ENCODE measurements around the gene LRCH1.

Gene LRCH1

DNA sequence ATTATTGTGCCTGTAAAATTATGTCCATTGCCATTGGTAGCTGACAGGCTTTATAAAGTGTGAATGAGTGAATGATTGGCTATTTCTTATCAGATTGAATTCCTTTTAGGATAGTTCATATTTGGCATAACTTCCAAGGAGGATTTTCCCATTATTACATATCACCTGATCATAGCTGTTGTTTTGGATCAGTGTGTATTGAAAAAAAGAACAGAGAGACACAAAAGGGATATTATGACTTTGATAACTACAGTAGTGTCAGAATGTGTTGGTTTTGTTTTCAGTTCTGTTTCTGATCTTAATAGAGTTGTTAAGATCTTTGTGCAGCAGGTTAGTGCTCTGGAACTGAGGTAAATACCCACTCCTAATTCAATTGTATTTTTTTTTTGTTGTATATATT, 103.8 kb downstream of the LRCH1 start:
- Histone ChIP-seq H3K9ac (ENCODE audit: low read depth, low read length) (no peak overlapping the region), H3K4me1 (ENCODE audit: control insufficient read depth, insufficient read depth, low read length) (peaks cover 18% of the 10 kb centered on the region; the same call in 1 of the 2 replicates), H3K27me3 (ENCODE audit: control insufficient read depth, insufficient read depth, low read length) (no peaks in the 10 kb centered on the region), H3K36me3 (ENCODE audit: control insufficient read depth, insufficient read depth, low read length) (no peaks in the 10 kb centered on the region), H3K4me3 (ENCODE audit: low read depth, low read length) (no peak overlapping the region), H3K9me3 (ENCODE audit: control insufficient read depth, insufficient read depth, low read length) (no peaks in the 10 kb centered on the region), H3K27ac (ENCODE audit: low read depth, low read length) (no peak overlapping the region)

DNA sequence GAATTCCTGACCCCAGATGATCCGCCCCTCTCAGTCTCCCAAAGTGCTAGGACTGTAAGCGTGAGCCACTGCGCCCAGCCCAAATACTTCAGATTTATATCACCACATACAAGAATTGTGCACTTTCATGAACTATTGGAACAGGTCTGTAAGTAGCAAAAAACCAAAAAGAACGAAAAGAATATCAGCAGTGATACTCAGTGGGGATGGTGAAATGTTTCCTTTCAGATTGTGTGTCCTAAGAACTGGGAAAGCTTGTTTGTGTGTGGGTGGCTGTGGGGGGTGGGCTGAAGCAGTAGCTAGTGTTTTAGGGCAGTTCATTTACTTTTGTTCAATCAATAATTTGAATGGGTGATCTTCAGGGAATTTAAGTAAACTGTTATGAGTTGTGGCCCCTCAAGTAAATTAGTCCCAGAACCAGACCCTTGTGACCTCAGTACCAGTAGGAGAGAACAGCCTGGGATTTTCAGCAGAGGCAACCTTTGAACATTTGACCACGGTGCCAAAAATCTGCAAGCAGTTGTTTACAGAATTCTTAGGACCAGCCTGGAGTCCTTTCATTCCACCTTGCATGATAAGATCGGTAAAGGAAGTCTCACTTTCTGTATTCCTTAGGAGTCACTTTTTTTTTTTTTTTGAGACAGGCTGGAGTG, 106.6 kb downstream of the LRCH1 start:
- Histone ChIP-seq H3K27me3 (ENCODE audit: control insufficient read depth, insufficient read depth, low read length) (no peaks in the 10 kb centered on the region), H3K4me1 (ENCODE audit: control insufficient read depth, insufficient read depth, low read length) (peaks cover 42% of the 10 kb centered on the region), H3K27ac (ENCODE audit: low read depth, low read length) (no peak overlapping the region), H3K9me3 (ENCODE audit: control insufficient read depth, insufficient read depth, low read length) (no peaks in the 10 kb centered on the region), H3K4me3 (ENCODE audit: low read depth, low read length) (no peak overlapping the region), H3K9ac (ENCODE audit: low read depth, low read length) (no peak overlapping the region), H3K36me3 (ENCODE audit: control insufficient read depth, insufficient read depth, low read length) (no peaks in the 10 kb centered on the region)

DNA sequence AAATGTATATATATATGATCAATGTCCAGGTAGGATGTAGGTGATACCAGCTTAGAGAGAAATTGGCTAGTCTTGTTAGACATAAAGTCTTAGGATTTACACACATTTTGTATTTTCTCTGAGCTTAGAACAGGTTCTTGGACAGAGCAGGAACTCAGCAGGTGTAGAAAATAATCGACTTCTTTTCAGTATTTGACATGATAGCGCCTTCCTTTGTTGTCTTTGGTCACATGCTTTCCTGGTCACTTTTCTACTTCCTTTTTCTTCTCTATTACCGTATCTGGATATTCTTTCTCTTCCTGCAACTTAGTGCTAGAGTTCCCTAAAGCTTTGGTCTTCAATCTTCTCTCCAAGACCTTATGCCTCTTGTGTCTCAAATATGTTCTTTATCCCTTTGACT, 107.4 kb downstream of the LRCH1 start:
- Histone ChIP-seq H3K9me3 (ENCODE audit: control insufficient read depth, insufficient read depth, low read length) (no peaks in the 10 kb centered on the region), H3K27me3 (ENCODE audit: control insufficient read depth, insufficient read depth, low read length) (no peaks in the 10 kb centered on the region), H3K4me1 (ENCODE audit: control insufficient read depth, insufficient read depth, low read length) (peaks cover 42% of the 10 kb centered on the region), H3K36me3 (ENCODE audit: control insufficient read depth, insufficient read depth, low read length) (no peaks in the 10 kb centered on the region), H3K27ac (ENCODE audit: low read depth, low read length) (no peak overlapping the region), H3K9ac (ENCODE audit: low read depth, low read length) (no peak overlapping the region), H3K4me3 (ENCODE audit: low read depth, low read length) (no peak overlapping the region)

DNA sequence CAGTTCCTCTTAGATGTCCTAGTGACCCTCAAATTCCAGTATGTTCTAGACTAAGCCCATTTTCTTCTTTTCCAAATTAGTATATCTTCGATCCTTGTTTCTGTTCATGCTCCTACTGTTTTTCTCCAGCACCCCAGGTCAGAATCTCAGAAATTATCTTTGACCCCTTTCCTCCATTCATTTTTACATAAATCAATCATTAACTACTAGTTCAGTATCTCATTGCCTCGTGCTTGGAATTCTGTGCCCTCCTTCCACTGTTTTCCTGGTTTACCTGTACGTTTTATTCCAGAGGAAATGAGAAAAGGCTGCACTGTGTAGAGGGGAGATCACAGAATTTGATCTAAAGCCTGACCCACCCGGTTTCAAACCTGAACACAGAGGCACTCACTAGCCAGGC, 107.9 kb downstream of the LRCH1 start:
- no peak overlapping the region for H3K27ac ChIP-seq (ENCODE audit: low read depth, low read length)
- H3K9me3 ChIP-seq (ENCODE audit: control insufficient read depth, insufficient read depth, low read length): no peaks in the 10 kb centered on the region
- no peaks in the 10 kb centered on the region for H3K36me3 ChIP-seq (ENCODE audit: control insufficient read depth, insufficient read depth, low read length)
- H3K27me3 ChIP-seq (ENCODE audit: control insufficient read depth, insufficient read depth, low read length): no peaks in the 10 kb centered on the region
- H3K4me3 ChIP-seq (ENCODE audit: low read depth, low read length): no peak overlapping the region
- peaks cover 42% of the 10 kb centered on the region for H3K4me1 ChIP-seq (ENCODE audit: control insufficient read depth, insufficient read depth, low read length)
- H3K9ac ChIP-seq (ENCODE audit: low read depth, low read length): no peak overlapping the region

DNA sequence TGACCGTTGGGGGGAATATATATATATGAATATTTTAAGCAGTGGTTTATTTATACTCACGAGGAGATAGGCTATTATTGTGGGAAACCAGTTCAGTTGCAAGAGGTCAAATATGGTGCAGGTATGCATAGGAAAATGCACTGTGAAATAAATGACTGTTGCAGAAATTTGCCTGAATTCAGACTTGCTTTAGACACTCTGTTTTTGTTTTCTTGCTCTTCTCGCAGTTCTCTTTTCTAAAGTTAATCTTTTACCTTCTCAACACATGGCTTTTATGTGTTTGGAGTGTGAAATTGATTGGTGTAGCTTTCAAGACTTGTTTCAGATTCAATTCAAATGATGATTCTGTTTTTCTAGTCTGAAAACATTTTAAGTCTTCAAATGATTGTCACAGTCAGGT, 109.7 kb downstream of the LRCH1 start:
- Histone ChIP-seq H3K9ac (ENCODE audit: low read depth, low read length) (no peak overlapping the region), H3K9me3 (ENCODE audit: control insufficient read depth, insufficient read depth, low read length) (no peaks in the 10 kb centered on the region), H3K27me3 (ENCODE audit: control insufficient read depth, insufficient read depth, low read length) (no peaks in the 10 kb centered on the region), H3K36me3 (ENCODE audit: control insufficient read depth, insufficient read depth, low read length) (no peaks in the 10 kb centered on the region), H3K4me1 (ENCODE audit: control insufficient read depth, insufficient read depth, low read length) (peaks cover 51% of the 10 kb centered on the region), H3K4me3 (ENCODE audit: low read depth, low read length) (no peak overlapping the region), H3K27ac (ENCODE audit: low read depth, low read length) (peak overlapping the region; percentile 67)

DNA sequence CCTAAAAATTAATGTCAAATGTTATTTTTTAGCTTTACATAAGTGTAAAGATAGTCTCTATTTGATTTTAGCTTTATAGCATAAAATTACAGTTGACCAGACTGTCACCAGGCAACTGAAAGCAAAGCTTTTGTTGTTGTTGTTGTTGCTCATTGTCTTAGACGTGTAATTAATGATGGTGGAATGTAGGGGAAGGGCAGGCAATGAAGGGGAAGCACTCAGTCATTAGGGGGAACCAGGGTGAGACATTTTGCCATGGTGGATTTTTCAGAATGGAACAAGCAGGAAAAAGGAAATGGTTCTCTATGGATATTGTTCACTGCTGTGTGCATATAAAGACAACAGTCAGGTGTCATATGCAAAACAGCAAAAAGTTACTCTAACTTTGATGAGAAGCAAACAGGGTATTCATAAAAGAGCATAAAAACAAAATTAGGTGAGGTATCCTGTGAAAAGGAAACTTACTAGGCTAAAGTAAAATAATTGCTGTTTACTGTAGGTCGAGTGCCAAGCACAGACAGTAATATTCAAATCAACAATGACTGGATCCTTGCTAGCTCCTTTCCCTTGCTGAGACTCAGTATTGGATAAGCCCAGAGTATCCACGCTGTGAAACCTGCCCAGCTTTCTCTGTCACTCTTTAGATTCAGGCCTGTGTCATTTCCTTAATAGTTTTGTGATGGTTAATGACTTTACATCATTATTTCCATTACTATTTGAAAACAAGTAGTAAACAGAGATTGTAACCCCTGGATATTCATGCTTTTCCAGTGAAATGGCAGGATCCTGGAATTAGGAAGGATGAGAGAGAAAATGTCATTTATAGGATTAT, 110.5 kb downstream of the LRCH1 start:
- Histone ChIP-seq H3K4me3 (ENCODE audit: low read depth, low read length) (no peak overlapping the region), H3K27me3 (ENCODE audit: control insufficient read depth, insufficient read depth, low read length) (no peaks in the 10 kb centered on the region), H3K9ac (ENCODE audit: low read depth, low read length) (no peak overlapping the region), H3K27ac (ENCODE audit: low read depth, low read length) (peak overlapping the region; percentile 67), H3K36me3 (ENCODE audit: control insufficient read depth, insufficient read depth, low read length) (no peaks in the 10 kb centered on the region), H3K9me3 (ENCODE audit: control insufficient read depth, insufficient read depth, low read length) (no peaks in the 10 kb centered on the region), H3K4me1 (ENCODE audit: control insufficient read depth, insufficient read depth, low read length) (peaks cover 55% of the 10 kb centered on the region)

DNA sequence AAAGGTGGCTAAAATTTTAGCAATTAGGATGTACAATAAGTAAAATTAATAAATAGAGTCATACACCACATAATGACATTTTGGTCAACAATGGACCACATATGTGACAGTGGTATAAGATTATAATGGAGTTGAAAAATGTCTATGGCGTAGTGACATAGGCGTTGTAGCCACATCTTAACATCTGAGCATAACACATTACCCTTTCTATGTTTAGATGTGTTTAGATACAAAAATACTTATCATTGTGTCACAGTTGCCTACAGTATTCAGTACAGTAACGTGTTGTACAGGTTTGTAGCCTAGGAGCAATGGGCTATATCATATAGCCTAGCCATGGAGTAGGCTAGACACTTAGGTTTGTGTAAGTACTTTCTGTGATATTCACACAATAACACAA, 111.2 kb downstream of the LRCH1 start:
- H3K4me3 ChIP-seq (ENCODE audit: low read depth, low read length): no peak overlapping the region
- H3K4me1 ChIP-seq (ENCODE audit: control insufficient read depth, insufficient read depth, low read length): peaks cover 59% of the 10 kb centered on the region
- H3K27ac ChIP-seq (ENCODE audit: low read depth, low read length): no peak overlapping the region
- H3K9me3 ChIP-seq (ENCODE audit: control insufficient read depth, insufficient read depth, low read length): no peaks in the 10 kb centered on the region
- H3K36me3 ChIP-seq (ENCODE audit: control insufficient read depth, insufficient read depth, low read length): no peaks in the 10 kb centered on the region
- no peaks in the 10 kb centered on the region for H3K27me3 ChIP-seq (ENCODE audit: control insufficient read depth, insufficient read depth, low read length)
- no peak overlapping the region for H3K9ac ChIP-seq (ENCODE audit: low read depth, low read length)

DNA sequence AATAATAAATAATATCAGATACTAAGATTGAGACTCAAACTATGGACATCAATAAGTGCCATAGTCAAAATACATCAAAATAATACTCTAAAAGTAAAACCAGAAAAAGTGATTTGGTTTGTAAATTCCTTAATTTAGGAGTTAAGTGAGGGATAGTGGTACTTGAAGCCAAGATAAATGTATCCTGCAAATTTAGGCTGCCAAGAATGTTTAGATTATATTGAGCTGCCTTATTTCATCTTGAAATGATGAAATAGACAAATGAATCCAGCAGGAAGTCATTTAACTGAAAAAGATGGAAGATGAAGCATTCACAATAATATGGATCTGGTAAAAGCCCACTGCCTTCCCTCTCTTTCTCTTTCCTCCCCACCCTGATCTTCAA, 112.3 kb downstream of the LRCH1 start:
- Histone ChIP-seq H3K4me1 (ENCODE audit: control insufficient read depth, insufficient read depth, low read length) (peaks cover 59% of the 10 kb centered on the region), H3K27ac (ENCODE audit: low read depth, low read length) (peak overlapping the region; percentile 55), H3K9me3 (ENCODE audit: control insufficient read depth, insufficient read depth, low read length) (no peaks in the 10 kb centered on the region)

DNA sequence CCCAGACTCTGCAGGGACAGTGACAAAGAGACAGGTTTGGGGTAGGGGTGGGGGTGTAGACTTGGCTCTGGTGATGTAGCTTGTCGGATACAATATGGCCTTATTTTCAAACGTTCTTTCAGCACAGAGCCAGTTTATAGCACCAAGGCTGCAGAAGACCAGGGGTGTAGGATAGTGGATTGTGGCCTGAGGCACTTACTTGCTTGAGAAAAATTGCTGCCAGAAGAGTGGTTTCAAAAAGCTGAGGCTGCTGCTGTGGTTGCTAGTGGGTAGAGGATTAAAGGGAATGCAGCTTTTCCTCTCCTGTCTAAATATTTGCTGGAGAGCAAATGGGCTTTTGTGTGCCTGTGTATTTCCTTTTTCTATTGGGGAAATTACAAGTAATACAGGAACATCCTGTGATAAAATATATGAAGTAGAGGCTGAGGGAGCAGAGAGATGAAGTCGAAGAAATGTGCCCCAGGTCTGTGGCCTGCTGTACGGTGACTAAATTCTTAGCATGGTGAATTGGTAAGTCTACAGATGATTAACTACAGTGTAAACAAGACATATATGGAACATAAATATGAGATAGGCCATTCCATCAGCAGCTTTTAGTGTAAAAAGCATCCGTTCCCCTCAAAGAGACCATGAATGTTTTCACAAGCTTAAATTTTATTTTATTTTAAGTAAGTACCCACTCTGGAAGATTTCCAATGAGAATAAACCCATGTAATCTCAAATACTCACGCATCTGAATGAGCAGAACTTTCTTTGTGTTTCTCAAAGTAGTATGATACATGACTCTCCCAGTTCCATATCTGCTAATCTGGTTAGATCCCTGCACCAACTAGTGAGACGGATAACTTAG, 112.9 kb downstream of the LRCH1 start:
- H3K4me1 ChIP-seq (ENCODE audit: control insufficient read depth, insufficient read depth, low read length): peaks cover 58% of the 10 kb centered on the region
- H3K27ac ChIP-seq (ENCODE audit: low read depth, low read length): peak overlapping the region; percentile 55
- no peaks in the 10 kb centered on the region for H3K36me3 ChIP-seq (ENCODE audit: control insufficient read depth, insufficient read depth, low read length)
- no peaks in the 10 kb centered on the region for H3K9me3 ChIP-seq (ENCODE audit: control insufficient read depth, insufficient read depth, low read length)
- H3K9ac ChIP-seq (ENCODE audit: low read depth, low read length): no peak overlapping the region
- 0 out of 2 replicates have a peak overlapping the region, but pooled peaks have one; percentile 10 for H3K4me3 ChIP-seq (ENCODE audit: low read depth, low read length)
- no peaks in the 10 kb centered on the region for H3K27me3 ChIP-seq (ENCODE audit: control insufficient read depth, insufficient read depth, low read length)

More for the DNA sequence above, 112.3 kb downstream of the LRCH1 start:
- Histone ChIP-seq H3K9ac (ENCODE audit: low read depth, low read length) (no peak overlapping the region), H3K27me3 (ENCODE audit: control insufficient read depth, insufficient read depth, low read length) (no peaks in the 10 kb centered on the region), H3K4me3 (ENCODE audit: low read depth, low read length) (no peak overlapping the region), H3K36me3 (ENCODE audit: control insufficient read depth, insufficient read depth, low read length) (no peaks in the 10 kb centered on the region)

DNA sequence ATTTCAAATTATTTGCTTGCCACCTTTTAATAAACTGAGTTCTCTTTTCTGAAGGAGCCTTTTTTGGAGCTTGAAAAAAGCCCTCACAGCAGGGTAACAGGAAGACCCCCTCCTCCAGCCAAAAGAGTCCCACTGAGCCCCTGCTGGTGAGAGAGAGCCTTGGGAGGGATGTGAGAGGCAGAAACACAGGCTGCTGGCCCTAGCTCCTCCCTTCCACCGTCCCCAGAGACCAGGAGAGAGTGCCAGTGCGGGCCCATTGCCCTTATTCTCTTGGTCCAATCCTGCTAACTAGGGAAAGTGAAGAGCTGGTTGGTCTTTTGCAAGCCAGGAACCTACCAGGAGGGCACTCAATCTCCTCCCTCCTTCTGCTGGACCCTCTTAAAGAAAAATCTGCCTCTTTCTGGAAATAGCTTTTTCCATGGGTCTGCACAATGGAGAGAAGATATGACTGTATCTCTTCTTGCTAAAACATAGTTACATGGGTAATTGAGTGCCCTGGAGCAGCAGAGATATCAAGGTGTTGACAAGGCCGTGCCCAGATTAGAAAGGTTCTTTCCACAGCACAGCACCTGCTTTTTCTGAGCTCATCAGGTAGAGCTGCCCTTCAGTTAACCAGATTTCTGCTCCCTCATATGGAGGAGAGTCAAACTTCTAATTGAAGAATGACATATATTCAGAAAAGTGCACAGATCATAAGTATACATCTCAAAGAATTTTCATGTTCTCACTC, 113.9 kb downstream of the LRCH1 start:
- Histone ChIP-seq H3K9ac (ENCODE audit: low read depth, low read length) (0 out of 2 replicates have a peak overlapping the region, but pooled peaks have one; percentile 5), H3K27ac (ENCODE audit: low read depth, low read length) (peak overlapping the region; percentile 55), H3K27me3 (ENCODE audit: control insufficient read depth, insufficient read depth, low read length) (no peaks in the 10 kb centered on the region), H3K9me3 (ENCODE audit: control insufficient read depth, insufficient read depth, low read length) (no peaks in the 10 kb centered on the region), H3K36me3 (ENCODE audit: control insufficient read depth, insufficient read depth, low read length) (no peaks in the 10 kb centered on the region), H3K4me3 (ENCODE audit: low read depth, low read length) (peak overlapping the region; percentile 29; the same call in 1 of the 2 replicates), H3K4me1 (ENCODE audit: control insufficient read depth, insufficient read depth, low read length) (peaks cover 56% of the 10 kb centered on the region)
